ENCODE data around the gene AGAP1. TPM values are rescaled to one million over a fixed set of nuclear protein-coding genes. Genes with fewer than 3 reads are reported as not detected.

Gene AGAP1
- total RNA-seq, 2 donors from 2014 or later: 32.8 to 34.7 TPM

DNA sequence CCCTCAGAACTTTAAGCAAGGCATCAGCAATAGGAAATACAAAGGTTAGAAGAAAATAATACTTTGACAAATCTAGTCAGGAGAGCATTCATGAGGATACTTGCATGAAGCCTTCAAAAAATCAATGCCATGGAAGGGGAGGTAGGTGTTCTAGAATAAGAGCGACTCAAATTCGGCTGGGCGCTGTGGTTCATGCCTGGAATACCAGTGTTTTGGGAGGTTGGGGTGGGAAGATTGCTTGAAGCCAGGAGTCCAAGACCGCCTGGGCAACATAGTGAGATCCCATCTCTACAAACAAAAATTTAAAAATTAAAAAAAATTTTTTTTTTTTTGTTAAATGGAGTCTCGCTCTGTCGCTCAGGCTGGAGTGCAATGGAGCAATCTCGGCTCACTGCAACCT, 652.6 kb downstream of the AGAP1 start:
- H3K27ac Mint-ChIP-seq: no peak overlapping the region
- peaks cover 63% of the 10 kb centered on the region for H3K27me3 Mint-ChIP-seq (ENCODE audit: insufficient read depth)
- H3K4me1 Mint-ChIP-seq: peaks cover 7% of the 10 kb centered on the region
- no peak overlapping the region for H3K4me3 Mint-ChIP-seq
- no peaks in the 10 kb centered on the region for H3K4me1 ChIP-seq (ENCODE audit: control insufficient read depth, insufficient read depth, low read length)
- H3K27me3 ChIP-seq (ENCODE audit: control insufficient read depth, insufficient read depth, low read length, poor library complexity, severe bottlenecking): peaks cover 23% of the 10 kb centered on the region
- H3K27ac ChIP-seq (ENCODE audit: low read depth, low read length): no peak overlapping the region
- no peak for TF ChIP-seq CTCF (conservative IDR thresholded peaks at IDR 0.05)
- H3K9ac ChIP-seq (ENCODE audit: extremely low read depth, low read length, poor library complexity, severe bottlenecking): no peak overlapping the region
- no peak overlapping the region for H3K4me3 ChIP-seq (ENCODE audit: low read length)
- 93% methylated on average over 4 to 6 of the region's 7 CpGs for WGBS, 2 experiments (ENCODE audit: insufficient coverage in 1 of 2, insufficient read length in 1 of 2)
- H3K36me3 ChIP-seq (ENCODE audit: control insufficient read depth, insufficient read depth, low read length): no peaks in the 10 kb centered on the region
- H3K36me3 Mint-ChIP-seq (ENCODE audit: low read depth): no peaks in the 10 kb centered on the region
- H3K9me3 ChIP-seq (ENCODE audit: control insufficient read depth, low read length): no peaks in the 10 kb centered on the region
- H3K9me3 Mint-ChIP-seq: peaks cover 6% of the 10 kb centered on the region
- no peak for DNase-seq

- H3K4me3 Mint-ChIP-seq: no peak overlapping the region
- H3K4me1 ChIP-seq (ENCODE audit: control insufficient read depth, insufficient read depth, low read length): no peaks in the 10 kb centered on the region
- peaks cover 61% of the 10 kb centered on the region for H3K27me3 ChIP-seq (ENCODE audit: control insufficient read depth, insufficient read depth, low read length, poor library complexity, severe bottlenecking)
- no peaks in the 10 kb centered on the region for H3K36me3 Mint-ChIP-seq (ENCODE audit: low read depth)
- H3K4me3 ChIP-seq (ENCODE audit: low read length): no peak overlapping the region
- H3K9me3 Mint-ChIP-seq: peaks cover 10% of the 10 kb centered on the region
- TF ChIP-seq CTCF (conservative IDR thresholded peaks at IDR 0.05): no peak
- no peaks in the 10 kb centered on the region for H3K36me3 ChIP-seq (ENCODE audit: control insufficient read depth, insufficient read depth, low read length)
- 87% methylated on average over 3 of the region's 3 CpGs; no CpG with 5 or more reads in 1 of the 2 experiments for WGBS, 2 experiments (ENCODE audit: insufficient coverage in 1 of 2, insufficient read length in 1 of 2)
- H3K9me3 ChIP-seq (ENCODE audit: control insufficient read depth, low read length): no peaks in the 10 kb centered on the region
- no peak overlapping the region for H3K27ac Mint-ChIP-seq
- no peak for DNase-seq
- peaks cover 82% of the 10 kb centered on the region for H3K27me3 Mint-ChIP-seq (ENCODE audit: insufficient read depth)
- H3K9ac ChIP-seq (ENCODE audit: extremely low read depth, low read length, poor library complexity, severe bottlenecking): no peak overlapping the region
- peaks cover 5% of the 10 kb centered on the region for H3K4me1 Mint-ChIP-seq
- no peak overlapping the region for H3K27ac ChIP-seq (ENCODE audit: low read depth, low read length)
These were observed 661.6 kb downstream of the AGAP1 start for GRCh38 chr2:236155406-236155805.

DNA sequence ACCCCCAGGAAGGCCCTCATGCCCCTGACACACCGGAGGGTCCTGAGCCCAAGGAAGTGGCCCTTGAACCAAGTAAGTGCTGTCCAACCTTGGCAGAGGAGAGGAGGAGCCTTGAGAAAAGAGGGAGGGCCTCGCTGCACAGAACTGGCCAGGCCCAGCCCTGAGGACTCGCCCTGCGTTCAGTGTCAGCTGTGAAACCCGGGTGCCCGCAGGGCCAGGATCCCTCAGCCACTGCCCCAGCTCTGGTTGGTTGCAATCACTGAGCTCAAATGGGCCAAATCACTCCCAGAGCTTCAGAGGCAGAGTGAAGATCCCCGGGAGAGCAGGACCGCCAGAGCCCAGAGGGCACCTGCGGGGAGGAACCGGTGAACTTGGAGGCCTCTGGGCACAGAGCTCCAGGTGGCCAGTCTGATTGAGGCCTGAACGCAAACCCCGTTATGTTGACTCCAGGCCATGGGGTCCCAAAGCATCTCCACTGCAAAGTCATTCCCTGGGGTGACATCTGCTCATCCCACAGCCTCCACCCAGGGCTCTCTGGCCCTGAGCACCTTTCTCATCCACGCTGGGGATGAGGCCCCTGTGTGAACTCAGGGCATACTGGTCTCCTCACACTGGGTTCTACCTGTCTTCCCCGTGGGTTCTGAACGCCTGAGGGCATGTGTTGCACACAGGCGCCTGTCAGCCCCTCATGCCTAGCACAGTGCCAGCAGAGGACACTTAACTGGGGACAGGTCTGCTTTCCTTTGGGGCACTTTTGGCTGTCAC, 662.4 kb downstream of the AGAP1 start:
- H3K4me3 Mint-ChIP-seq: no peak overlapping the region
- no peaks in the 10 kb centered on the region for H3K4me1 ChIP-seq (ENCODE audit: control insufficient read depth, insufficient read depth, low read length)
- H3K4me1 Mint-ChIP-seq: peaks cover 5% of the 10 kb centered on the region
- H3K9me3 Mint-ChIP-seq: peaks cover 6% of the 10 kb centered on the region
- H3K27ac ChIP-seq (ENCODE audit: low read depth, low read length): no peak overlapping the region
- DNase-seq: no peak
- no peak overlapping the region for H3K27ac Mint-ChIP-seq
- no peaks in the 10 kb centered on the region for H3K9me3 ChIP-seq (ENCODE audit: control insufficient read depth, low read length)
- WGBS, 2 experiments (ENCODE audit: insufficient coverage in 1 of 2, insufficient read length in 1 of 2): 91 to 93% methylated on average over 13 to 16 of the region's 16 CpGs
- no peaks in the 10 kb centered on the region for H3K36me3 Mint-ChIP-seq (ENCODE audit: low read depth)
- H3K27me3 ChIP-seq (ENCODE audit: control insufficient read depth, insufficient read depth, low read length, poor library complexity, severe bottlenecking): peaks cover 70% of the 10 kb centered on the region
- no peak for TF ChIP-seq CTCF (conservative IDR thresholded peaks at IDR 0.05)
- no peaks in the 10 kb centered on the region for H3K36me3 ChIP-seq (ENCODE audit: control insufficient read depth, insufficient read depth, low read length)
- H3K9ac ChIP-seq (ENCODE audit: extremely low read depth, low read length, poor library complexity, severe bottlenecking): no peak overlapping the region
- no peak overlapping the region for H3K4me3 ChIP-seq (ENCODE audit: low read length)
- H3K27me3 Mint-ChIP-seq (ENCODE audit: insufficient read depth): peaks cover 84% of the 10 kb centered on the region

Measured in endodermal cell (in vitro differentiated cells).